Left cardiac atrium (tissue), 4 donors: Measurements from ENCODE around the gene PURA. TPM values are rescaled to one million over a fixed set of nuclear protein-coding genes. Genes with fewer than 3 reads are reported as not detected.

Experiments
- ATAC-seq, 2 donors: fragments of 200-7000 bp; cut with Tn5 transposase; one replicate each; pipeline ENCODE4 v1.9.1; 2020; ENCODE audit warnings: mild to moderate bottlenecking in 2 of 2, moderate library complexity in 2 of 2
- DNase-seq: peaks from one replicate; pipeline ENCODE4 v3.0.0-alpha.2; 2020
- intact Hi-C, 2 donors: fragments of 100-400 bp; cut with DNase I; formaldehyde crosslinking; loops; one replicate each; pipeline versions ENCODE4 v1.14.1 to v1.15.1; 2022 to 2023
- total RNA-seq, 2 donors: library from RNA; stranded (reverse); fragmentation: NEBNext Ultra II Directional; extraction: Animal tissue kit (Norgen Biotek cat#: 25700); gene quantifications; one replicate each; pipeline ENCODE4 v1.2.1, GENCODE V29; 2021
- donor health status: DM: no; HTN: yes; CAD: no.
- donor health status: DM: no; HTN: yes; CAD: no; lungs with severe emphysema.
- donor health status: DM: yes; HTN: yes; CAD: no.
- donor health status: Dilated cardiomyopathy.

PURA gene
- total RNA-seq, 2 donors from 2014 or later, result 27.3 to 27.4 TPM

DNA sequence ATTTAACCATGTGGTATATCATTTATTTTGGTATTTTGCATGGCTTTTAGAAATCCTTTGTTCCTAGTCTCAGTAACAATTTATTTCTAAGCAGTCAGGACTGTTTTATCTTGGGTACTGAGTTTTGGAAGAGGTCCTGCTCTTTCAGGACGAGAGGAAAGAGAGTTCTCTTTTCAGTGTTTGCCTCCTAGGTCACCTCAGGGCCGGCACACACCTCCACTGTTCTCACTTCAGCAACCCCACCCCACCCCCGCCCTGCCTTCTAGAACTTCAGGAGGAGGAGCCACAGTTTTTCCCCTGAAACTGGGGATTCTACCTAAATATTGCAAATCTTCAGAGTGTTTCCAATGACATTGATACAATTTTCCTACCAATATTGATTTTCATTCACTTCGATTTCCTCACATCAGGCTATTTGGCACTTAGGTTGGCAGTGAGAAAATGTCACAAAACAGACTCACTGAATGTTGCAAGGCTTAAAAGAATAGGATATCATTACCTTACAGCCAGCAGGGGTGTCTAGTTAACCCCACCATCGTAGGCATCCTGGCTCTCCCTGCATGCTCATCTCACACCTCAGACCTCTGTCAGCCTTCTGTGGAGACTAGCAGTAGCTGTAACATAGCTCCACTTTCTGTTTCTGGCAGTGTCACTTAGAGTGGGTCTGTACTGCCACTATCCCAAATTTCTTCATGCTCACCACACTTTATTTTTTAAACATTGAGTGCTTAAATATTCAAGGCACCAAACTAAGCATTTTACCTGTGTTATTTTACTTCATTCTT, 17.2 kb downstream of the PURA start:
- intact Hi-C loops, result no loop called here
- no peak for DNase-seq
- ATAC-seq, result peak in 1 of 2 donors; percentile 40

DNA sequence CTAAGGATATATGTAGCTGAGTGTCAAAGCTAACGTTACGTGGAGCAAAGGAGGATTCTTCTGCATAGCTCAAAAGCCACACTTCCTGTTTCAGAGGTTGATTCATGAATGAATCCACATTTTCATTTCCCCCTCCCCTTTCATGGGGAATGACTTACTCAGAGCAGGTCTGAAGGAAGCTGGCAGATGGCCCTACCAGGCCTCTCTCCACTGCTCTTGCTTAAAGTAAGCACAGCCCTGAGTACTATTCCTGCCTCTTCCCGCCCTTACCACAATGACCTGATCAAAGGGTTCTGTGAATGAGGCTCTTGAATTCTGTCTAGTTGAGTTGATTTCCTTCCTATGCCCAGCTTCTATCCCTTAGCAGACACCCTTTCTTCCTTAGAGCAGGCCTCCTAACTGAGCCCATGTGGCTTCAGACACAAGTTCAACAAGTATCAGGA, 18.1 kb downstream of the PURA start:
- intact Hi-C loops, result no loop called here
- ATAC-seq (peak; percentile 44 to 93), DNase-seq (peak; percentile 53)

DNA sequence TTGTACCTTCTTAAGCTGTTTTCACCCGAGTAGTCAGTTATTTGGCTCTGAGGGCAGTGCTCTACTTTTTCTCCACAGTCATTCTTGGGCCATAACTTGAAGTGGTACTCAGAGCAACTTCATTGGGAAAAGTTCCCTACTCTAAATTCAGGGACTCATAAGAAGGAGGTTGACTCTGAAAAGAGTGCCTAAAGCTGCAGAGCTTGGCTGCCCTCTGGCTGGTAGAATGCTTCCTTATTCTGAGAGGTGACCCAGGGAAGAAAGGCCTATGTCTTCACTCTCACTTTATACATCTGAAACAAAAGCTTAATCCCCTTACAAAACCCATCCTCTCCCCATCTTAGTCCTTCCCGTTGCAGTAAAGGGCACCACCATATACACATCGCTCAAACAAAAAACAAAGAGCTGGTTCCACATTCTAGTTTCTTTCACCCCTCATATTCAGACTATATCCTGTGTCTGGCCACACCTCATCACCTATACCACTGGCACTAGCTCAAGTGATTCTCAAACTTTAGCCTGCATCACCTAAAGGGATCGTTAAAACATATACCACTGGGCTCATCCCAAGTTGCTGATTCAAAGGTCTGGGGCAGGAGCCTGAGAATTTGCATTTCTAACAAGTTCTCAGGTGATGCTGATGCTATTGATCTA, 19.7 kb downstream of the PURA start:
- ATAC-seq, result no peak
- no peak for DNase-seq
- intact Hi-C loops, result no loop called here

DNA sequence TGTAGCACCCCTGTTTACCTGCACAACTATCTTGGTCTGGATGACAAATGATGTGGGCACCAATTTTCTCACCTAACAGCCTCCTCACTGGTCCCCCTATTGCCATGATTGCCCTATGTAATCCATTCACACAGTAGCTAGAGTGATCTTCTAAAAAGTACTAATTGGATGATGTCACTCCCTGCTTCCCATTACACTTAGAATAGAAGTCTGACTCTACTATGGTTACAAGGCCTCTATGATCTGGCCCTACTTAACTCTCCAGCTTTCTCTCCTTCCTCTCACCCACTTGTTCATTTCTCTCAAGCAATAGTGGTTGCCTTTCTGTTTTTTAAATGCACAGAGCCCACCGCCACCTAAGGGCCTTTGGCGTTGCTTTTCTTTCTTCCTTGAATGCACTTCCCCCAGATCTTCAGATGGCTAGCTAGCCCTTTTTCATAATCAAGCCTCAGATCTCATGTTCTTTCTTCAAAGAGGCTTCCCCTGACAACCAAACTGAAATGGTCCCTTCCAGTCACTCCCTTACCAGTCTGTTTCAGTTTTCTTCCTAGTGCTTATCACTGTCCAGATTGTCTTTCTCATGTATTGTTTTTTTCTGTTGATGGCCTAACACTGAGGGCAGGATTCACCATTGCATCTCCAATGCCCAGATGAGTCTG, 20.5 kb downstream of the PURA start:
- DNase-seq (no peak), ATAC-seq (no peak)
- intact Hi-C loops, result no loop called here

DNA sequence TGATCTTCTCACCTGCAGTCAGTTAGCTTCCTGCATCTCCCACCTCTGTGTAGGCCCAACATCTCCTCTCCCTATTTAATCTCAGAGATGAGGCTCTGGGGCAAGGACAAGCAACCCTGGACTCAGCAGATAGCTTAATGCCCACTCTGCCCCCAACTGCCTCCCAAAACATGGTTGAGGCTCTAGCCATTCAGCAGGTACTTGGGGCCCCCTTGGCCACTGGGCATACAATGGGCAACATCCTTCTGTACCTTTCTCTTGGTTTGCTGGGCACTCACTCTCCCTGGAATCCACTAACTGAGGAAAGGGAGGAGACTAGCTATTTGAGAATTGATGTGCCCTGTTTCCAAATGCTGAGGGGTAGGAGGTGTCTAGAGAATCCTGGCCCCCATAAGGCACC, 21.2 kb downstream of the PURA start:
- intact Hi-C loops, result no loop called here
- no peak for DNase-seq
- ATAC-seq, result no peak

GRCh38 chr5:140136624-140137023, 22.7 kb downstream of the PURA start:
- intact Hi-C loops, result no loop called here
- ATAC-seq (no peak), DNase-seq (no peak)

DNA sequence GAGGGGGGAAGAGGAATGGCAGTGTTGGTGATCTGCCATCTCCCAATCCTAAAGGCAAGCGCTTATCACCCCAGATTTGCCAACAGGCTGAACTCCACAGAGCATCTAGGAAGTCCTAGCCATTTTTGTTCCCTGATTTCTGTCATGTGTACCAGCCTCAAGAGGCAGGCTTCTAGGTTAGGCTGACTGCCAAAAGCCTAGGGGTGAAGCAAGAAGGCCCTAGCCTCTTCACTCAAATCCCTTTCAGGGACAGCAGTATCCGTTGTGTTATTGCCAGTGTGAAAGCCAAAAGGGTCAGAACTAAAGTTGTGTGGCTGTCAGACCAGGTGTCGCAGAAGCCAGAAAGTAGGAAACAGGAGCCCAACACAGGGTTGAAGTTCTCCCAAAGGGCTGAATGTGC, 26.5 kb downstream of the PURA start:
- ATAC-seq (peak; percentile 57 to 76), DNase-seq (no peak)
- intact Hi-C loops, result loop anchor here in 1 of 2 donors (5.0 kb wide), 1 partner anchor 33 kb away; no protein-coding TSS in a partner anchor

DNA sequence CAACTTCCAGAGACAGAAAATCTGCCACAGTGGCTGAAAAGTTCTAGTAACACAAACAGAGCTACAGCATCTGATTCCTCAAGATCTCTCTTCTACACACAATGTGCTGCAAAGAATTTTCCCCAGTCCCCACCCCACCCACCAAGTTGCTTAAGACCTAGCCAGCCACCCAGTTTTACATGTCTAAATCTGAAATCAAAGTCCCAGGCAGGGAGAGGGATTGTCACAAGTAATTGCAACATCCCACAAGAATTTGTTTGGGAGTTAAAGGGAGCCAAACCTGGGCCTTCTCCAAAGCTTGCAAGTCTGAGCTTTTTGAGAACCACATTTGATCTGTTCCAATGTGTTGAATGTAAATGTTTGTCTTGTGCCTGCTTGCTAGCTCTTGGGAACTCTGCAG, 27.3 kb downstream of the PURA start:
- intact Hi-C loops, result loop anchor here in 1 of 2 donors (5.0 kb wide), 1 partner anchor 34 kb away; no protein-coding TSS in a partner anchor
- DNase-seq, result no peak
- peak in 1 of 2 donors; percentile 36 for ATAC-seq

GRCh38 chr5:140142246-140142645, 28.3 kb downstream of the PURA start:
- intact Hi-C loops, result loop anchor here in 1 of 2 donors (5.0 kb wide), 1 partner anchor 35 kb away; no protein-coding TSS in a partner anchor
- no peak for ATAC-seq
- DNase-seq, result no peak

GRCh38 chr5:140142856-140143255, 28.9 kb downstream of the PURA start:
- DNase-seq, result no peak
- ATAC-seq, result no peak
- intact Hi-C loops, result loop anchor here in 1 of 2 donors (5.0 kb wide), 1 partner anchor 36 kb away; no protein-coding TSS in a partner anchor

- ATAC-seq, result no peak
- no peak for DNase-seq
- intact Hi-C loops, result loop anchor here in 1 of 2 donors (2.0 to 5.0 kb wide), 2 partner anchors 36 to 71 kb away; no protein-coding TSS in a partner anchor
Observed at GRCh38 chr5:140143521-140144258, 29.8 kb downstream of the PURA start.

GRCh38 chr5:140145256-140145655, 31.3 kb downstream of the PURA start:
- no peak for ATAC-seq
- DNase-seq, result no peak
- intact Hi-C loops, result loop anchor here (2.0 to 5.0 kb wide), 2 partner anchors 72 to 73 kb away; no protein-coding TSS in a partner anchor

- DNase-seq, result peak; percentile 84
- peak; percentile 95 to 96 for ATAC-seq
- intact Hi-C loops, result loop anchor here (2.0 to 5.0 kb wide), 2 partner anchors 73 to 74 kb away; no protein-coding TSS in a partner anchor
Observed at GRCh38 chr5:140145818-140146522, 32.1 kb downstream of the PURA start.

DNA sequence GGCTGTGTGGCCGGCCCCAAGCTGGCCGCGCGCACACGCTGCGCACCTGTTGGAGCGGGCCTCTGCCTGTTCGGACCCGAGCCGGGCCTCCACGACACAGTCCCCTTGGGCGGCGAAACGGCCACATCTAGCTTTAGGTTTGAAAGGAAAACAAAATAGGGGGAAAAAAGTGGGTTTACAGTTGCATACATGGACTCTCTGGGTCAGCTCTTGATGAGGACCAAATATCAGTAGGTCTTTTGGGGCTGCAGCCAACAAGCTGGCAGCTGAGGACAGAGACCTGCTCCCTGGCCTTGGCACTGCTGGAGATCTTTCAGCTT, 32.6 kb downstream of the PURA start:
- ATAC-seq (no peak), DNase-seq (no peak)
- intact Hi-C loops, result loop anchor here in 1 of 2 donors (5.0 kb wide), 1 partner anchor 74 kb away; no protein-coding TSS in a partner anchor

DNA sequence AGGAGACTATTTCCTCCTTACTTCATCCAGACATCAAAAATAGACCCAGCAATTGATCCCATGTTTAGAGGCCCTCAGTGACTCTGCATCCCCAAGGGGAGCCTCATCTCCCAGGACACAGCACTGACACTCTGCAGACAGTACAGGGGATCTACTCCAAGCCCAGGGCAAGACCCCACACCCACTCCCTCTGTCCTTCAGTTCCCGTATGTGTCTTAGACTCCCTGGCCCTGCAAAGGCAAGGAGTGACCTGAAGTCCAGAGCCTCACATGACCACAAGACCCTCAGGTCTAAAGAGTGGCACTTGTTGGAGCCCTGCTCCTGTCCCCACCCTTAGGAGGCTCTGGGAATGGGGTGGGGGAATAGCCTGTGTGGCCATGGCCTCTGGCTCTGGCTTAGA, 33.6 kb downstream of the PURA start:
- intact Hi-C loops, result loop anchor here in 1 of 2 donors (5.0 kb wide), 1 partner anchor 75 kb away; no protein-coding TSS in a partner anchor
- ATAC-seq (no peak), DNase-seq (no peak)

GRCh38 chr5:140148508-140148907, 34.6 kb downstream of the PURA start:
- intact Hi-C loops, result loop anchor here in 1 of 2 donors (5.0 kb wide), 1 partner anchor 76 kb away; no protein-coding TSS in a partner anchor
- DNase-seq (no peak), ATAC-seq (no peak)

DNA sequence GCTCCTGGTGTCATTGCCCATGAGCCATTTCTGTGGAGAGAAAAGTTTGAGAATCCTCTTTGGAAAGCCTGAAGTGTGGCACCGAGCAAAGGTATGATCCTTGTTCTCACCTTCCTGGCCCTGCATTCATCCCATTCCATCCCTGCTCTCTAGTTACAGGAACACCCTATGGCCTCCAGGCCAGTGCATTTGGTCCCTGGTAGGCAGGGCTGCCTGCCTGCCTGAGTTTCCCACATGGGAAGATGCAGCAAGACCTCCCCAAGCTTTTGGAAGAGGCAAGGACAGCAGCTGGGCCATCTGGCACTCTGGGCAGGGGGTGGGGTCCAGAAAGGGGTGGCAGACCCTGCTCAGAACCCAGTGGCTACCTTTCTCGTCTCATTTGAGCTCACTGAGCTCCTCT, 36.3 kb downstream of the PURA start:
- ATAC-seq (no peak), DNase-seq (no peak)
- intact Hi-C loops, result no loop called here
